H1 (cell line): ENCODE measurements around the gene PELO. TPM values are rescaled to one million over a fixed set of nuclear protein-coding genes. Genes with fewer than 3 reads are reported as not detected.

Source experiments
- CTCF ChIA-PET: fragments of 300-600 bp; sonication (Branson Sonifier 250); formaldehyde crosslinking; loops from one replicate; lab custom pipeline; 2021; ENCODE audit not compliant: partially characterized antibody; lab: Charles Lee
- POLR2A ChIA-PET: fragments of 300-600 bp; sonication (Branson Sonifier 250); formaldehyde crosslinking; loops from one replicate; lab custom pipeline; 2021; ENCODE audit warnings: inconsistent platforms; ENCODE audit not compliant: partially characterized antibody; lab: Charles Lee
- DNase-seq, 2 experiments: peaks; one replicate each; pipeline versions ENCODE4 v3.0.0 to v3.0.0-alpha.2; 2010 to 2022; ENCODE audit warnings: low spot score in 2 of 2, low read depth in 1 of 2, mixed read lengths in 1 of 2
- FAIRE-seq: peaks from 2 replicates; lab custom pipeline; 2011; peaks lifted over from hg19 to GRCh38; lab: Jason Lieb, UNC
- H2AFZ ChIP-seq: 2 replicates; pipeline ENCODE4 v1.8.1; 2012; ENCODE audit warnings: low read length, inconsistent platforms
- H2AK5ac ChIP-seq: 2 replicates; pipeline ENCODE4 v1.6.1; 2013; ENCODE audit warnings: low read depth, low read length
- H2BK120ac ChIP-seq: replicated peaks from 2 replicates; pipeline ENCODE3; 2013; ENCODE audit warnings: low read depth, low read length, inconsistent platforms
- H2BK12ac ChIP-seq: 2 replicates; pipeline ENCODE4 v1.6.1; 2013; ENCODE audit warnings: low read depth, low read length
- H2BK15ac ChIP-seq: 2 replicates; pipeline ENCODE4 v1.6.1; 2013; ENCODE audit warnings: low read length
- H2BK20ac ChIP-seq: 2 replicates; pipeline ENCODE4 v1.6.1; 2013; ENCODE audit warnings: low read length
- H2BK5ac ChIP-seq: 2 replicates; pipeline ENCODE4 v1.6.1; 2013; ENCODE audit warnings: low read depth, low read length
- H3K14ac ChIP-seq: 2 replicates; pipeline ENCODE4 v1.6.1; 2013; ENCODE audit warnings: inconsistent platforms; ENCODE audit not compliant: insufficient read length
- H3K18ac ChIP-seq: 2 replicates; pipeline ENCODE4 v1.6.1; 2013; ENCODE audit warnings: low read length; ENCODE audit errors: extremely low read depth
- H3K23ac ChIP-seq: 2 replicates; pipeline ENCODE4 v1.6.1; 2013; ENCODE audit warnings: inconsistent platforms; ENCODE audit not compliant: insufficient read length
- H3K23me2 ChIP-seq: 2 replicates; pipeline ENCODE4 v1.6.1; 2013; ENCODE audit warnings: low read depth, low read length
- H3K27ac ChIP-seq: 2 replicates; pipeline ENCODE4 v1.6.1; 2011; ENCODE audit warnings: low read depth, low read length, inconsistent platforms
- H3K27me3 ChIP-seq, 4 experiments: replicated peaks in 1 of 4; 1 replicate in 1 of 4; 2 replicates in 3 of 4; pipeline versions ENCODE4 v1.6.1 to v1.8.1; 2011 to 2013; ENCODE audit warnings: low read length in 3 of 4, mild to moderate bottlenecking in 3 of 4, inconsistent platforms in 2 of 4, mixed read lengths in 2 of 4, moderate library complexity in 1 of 4; ENCODE audit not compliant: control insufficient read depth in 3 of 4, insufficient read depth in 3 of 4; ENCODE audit errors: extremely low read depth in 1 of 4
- H3K36me3 ChIP-seq, 4 experiments: 2 replicates each; pipeline versions ENCODE4 v1.6.1 to v1.8.1; 2011 to 2013; ENCODE audit warnings: mild to moderate bottlenecking in 4 of 4, low read length in 3 of 4, moderate library complexity in 2 of 4, control low read depth in 1 of 4, inconsistent platforms in 1 of 4; ENCODE audit not compliant: insufficient read depth in 4 of 4, control insufficient read depth in 2 of 4
- H3K4ac ChIP-seq: replicated peaks from 2 replicates; pipeline ENCODE3; 2013; ENCODE audit warnings: low read length, low read depth, mixed read lengths, inconsistent platforms; ENCODE audit not compliant: insufficient read length
- H3K4me1 ChIP-seq, 4 experiments: replicated peaks in 1 of 4; 1 replicate in 1 of 4; 2 replicates in 3 of 4; pipeline versions ENCODE4 v1.6.1 to v1.8.1; 2011 to 2013; ENCODE audit warnings: low read length in 3 of 4, inconsistent platforms in 2 of 4, mixed read lengths in 1 of 4; ENCODE audit not compliant: insufficient read depth in 4 of 4, control insufficient read depth in 3 of 4
- H3K4me2 ChIP-seq, 2 experiments: 2 replicates each; pipeline versions ENCODE4 v1.6.1 to v1.8.1; 2011 to 2013; ENCODE audit warnings: low read depth in 2 of 2, low read length in 2 of 2, control low read depth in 1 of 2, inconsistent platforms in 1 of 2, mild to moderate bottlenecking in 1 of 2; ENCODE audit not compliant: insufficient read depth in 1 of 2
- H3K4me3 ChIP-seq, 4 experiments: fragments of 200-600, 300-600 bp in 1 of 4; sonication (generic), shearing (Covaris generic), sonication (Bioruptor Twin) in 1 of 4; 2 replicates each; pipeline versions ENCODE4 v1.5.1 to v1.8.1; 2011 to 2016; ENCODE audit warnings: low read length in 4 of 4, low read depth in 3 of 4, control low read depth in 2 of 4, inconsistent platforms in 2 of 4, mild to moderate bottlenecking in 2 of 4, mixed read lengths in 1 of 4, moderate library complexity in 1 of 4; ENCODE audit not compliant: insufficient read depth in 2 of 4; ENCODE audit errors: extremely low read depth in 1 of 4
- H3K56ac ChIP-seq: replicated peaks from 2 replicates; pipeline ENCODE3; 2013; ENCODE audit warnings: low read depth, mild to moderate bottlenecking, mixed read lengths, low read length, inconsistent platforms; ENCODE audit not compliant: insufficient read length
- H3K79me1 ChIP-seq: 2 replicates; pipeline ENCODE4 v1.6.1; 2013; ENCODE audit warnings: low read depth, low read length, control low read depth
- H3K79me2 ChIP-seq, 2 experiments: 2 replicates each; pipeline versions ENCODE4 v1.6.1 to v1.8.1; 2012 to 2013; ENCODE audit warnings: low read length in 2 of 2, mild to moderate bottlenecking in 2 of 2, inconsistent platforms in 1 of 2; ENCODE audit not compliant: insufficient read depth in 2 of 2, control insufficient read depth in 1 of 2
- H3K9ac ChIP-seq, 4 experiments: replicated peaks in 1 of 4; 1 replicate in 1 of 4; 2 replicates in 3 of 4; pipeline versions ENCODE4 v1.6.1 to v1.8.1; 2011 to 2013; ENCODE audit warnings: low read depth in 3 of 4, low read length in 3 of 4, control low read depth in 2 of 4, mild to moderate bottlenecking in 2 of 4, moderate library complexity in 2 of 4, inconsistent platforms in 1 of 4; ENCODE audit errors: extremely low read depth in 1 of 4
- H3K9me3 ChIP-seq, 2 experiments: 2 replicates each; pipeline versions ENCODE4 v1.6.1 to v1.8.1; 2012 to 2013; ENCODE audit warnings: mild to moderate bottlenecking in 2 of 2, moderate library complexity in 2 of 2, control low read depth in 1 of 2, inconsistent platforms in 1 of 2, low read depth in 1 of 2, low read length in 1 of 2, mixed read lengths in 1 of 2; ENCODE audit not compliant: insufficient read depth in 2 of 2
- H4K20me1 ChIP-seq, 2 experiments: replicated peaks in 1 of 2; 2 replicates each; pipeline versions ENCODE3 to v1.8.1; 2011 to 2013; ENCODE audit warnings: inconsistent platforms in 2 of 2, low read length in 2 of 2, mild to moderate bottlenecking in 1 of 2; ENCODE audit not compliant: insufficient read depth in 2 of 2, control insufficient read depth in 1 of 2
- H4K5ac ChIP-seq: 2 replicates; pipeline ENCODE4 v1.6.1; 2013; ENCODE audit warnings: low read length, low read depth, mixed read lengths, inconsistent platforms; ENCODE audit not compliant: insufficient read length
- H4K8ac ChIP-seq: 2 replicates; pipeline ENCODE4 v1.8.0; 2013; ENCODE audit warnings: mild to moderate bottlenecking, moderate library complexity, low read length, inconsistent platforms; ENCODE audit not compliant: insufficient read depth; ENCODE audit errors: extremely low read depth
- H4K91ac ChIP-seq: replicated peaks from 2 replicates; pipeline ENCODE3; 2013; ENCODE audit warnings: low read length, mixed read lengths, inconsistent platforms; ENCODE audit not compliant: insufficient read length
- FOSL1 ChIP-seq: IDR thresholded peaks from 2 replicates; pipeline ENCODE4 v1.6.1; 2011; ENCODE audit warnings: mild to moderate bottlenecking, low read depth, low read length, moderate library complexity; ENCODE audit not compliant: insufficient read depth
- TBP ChIP-seq: IDR thresholded peaks from 2 replicates; pipeline ENCODE4 v1.6.1; 2011; ENCODE audit warnings: low read depth, low read length, improper control_type of control experiment
- WGBS, 2 experiments: shearing (Covaris generic) in 1 of 2; methylation state at CpG; one replicate each; pipeline versions ENCODE4 v1.1.6 to v1.1.7; 2013 to 2015; ENCODE audit warnings: low lambda C conversion rate in 2 of 2, mixed read lengths in 2 of 2, inconsistent platforms in 1 of 2, low coverage in 1 of 2, missing lambda C conversion rate in 1 of 2; ENCODE audit not compliant: insufficient replicate concordance in 2 of 2, insufficient coverage in 1 of 2, insufficient read length in 1 of 2; ENCODE audit errors: extremely low coverage in 1 of 2, missing lambda C conversion rate in 1 of 2; 5-methylcytosine and 5-hydroxymethylcytosine counted together
- polyA plus RNA-seq, 7 experiments: library from polyadenylated mRNA; depleted of rRNA in 3 of 7; stranded (reverse) in 5 of 7; unstranded in 2 of 7; fragments of >200 nt in 5 of 7; fragments of 200-250 nt in 2 of 7; gene quantifications; 1 replicate in 5 of 7; 2 replicates in 1 of 7; 4 replicates in 1 of 7; pipeline versions ENCODE4 v1.2.1 to v1.2.3, GENCODE V29; 2011 to 2013; ENCODE audit warnings: missing spikeins in 2 of 7, mixed read lengths in 2 of 7
- total RNA-seq: library from RNA; stranded (reverse); fragmentation: NEBNext Ultra II Directional; extraction: Animal tissue kit (Norgen Biotek cat#: 25700); gene quantifications from 2 replicates; pipeline ENCODE4 v1.2.1, GENCODE V29; 2021

Gene PELO
- total and polyA plus RNA-seq, 2 of the 8 experiments (the other 6 are each of a cell fraction or from before 2014, with no cell fraction given), result 10.8 to 18.5 TPM

- no peak for FAIRE-seq
- POLR2A ChIA-PET, result interaction anchor here (0.6 kb wide), 1 partner anchor 28 kb away, joined by 3 read pairs; the partner anchor contains the start of genes ITGA1 and PELO
- no peak overlapping the region for H2BK20ac ChIP-seq
- no peak overlapping the region for H3K4me3 ChIP-seq
- H2AFZ ChIP-seq, result no peak overlapping the region
- no peak overlapping the region for H2BK120ac ChIP-seq
- H3K9me3 ChIP-seq, result no peaks in the 10 kb centered on the region
- CTCF ChIA-PET, result interaction anchor here (1.2 to 1.3 kb wide), 2 partner anchors 9 to 95 kb away, joined by 3 to 4 read pairs; no protein-coding TSS in a partner anchor
- no peak overlapping the region for H2BK5ac ChIP-seq
- no peak overlapping the region for H3K4ac ChIP-seq
- H2BK15ac ChIP-seq, result no peak overlapping the region
- H3K23me2 ChIP-seq, result no peaks in the 10 kb centered on the region; the same call in 1 of the 2 replicates
- H4K5ac ChIP-seq, result no peak overlapping the region
- no peak overlapping the region for H4K8ac ChIP-seq
- H3K27me3 ChIP-seq, result no peaks in the 10 kb centered on the region
- H3K23ac ChIP-seq, result no peak overlapping the region
- H3K4me2 ChIP-seq, result no peak overlapping the region
- H3K27ac ChIP-seq, result no peak overlapping the region
- no peaks in the 10 kb centered on the region for H3K36me3 ChIP-seq
- no peak overlapping the region for H3K18ac ChIP-seq
- no peak overlapping the region for H4K91ac ChIP-seq
- no peak overlapping the region for H2AK5ac ChIP-seq
- no peak overlapping the region for H3K9ac ChIP-seq
- H2BK12ac ChIP-seq, result no peak overlapping the region
- H3K79me2 ChIP-seq, result no peaks in the 10 kb centered on the region
- DNase-seq, result no peak
- no peak overlapping the region for H3K14ac ChIP-seq
- 94% methylated on average over 1 of the region's 1 CpG; no CpG with 5 or more reads in 1 of the 2 experiments for WGBS, 2 experiments
- H3K4me1 ChIP-seq, result no peaks in the 10 kb centered on the region
- H4K20me1 ChIP-seq, result no peaks in the 10 kb centered on the region
- H3K56ac ChIP-seq, result no peak overlapping the region
- H3K79me1 ChIP-seq, result no peaks in the 10 kb centered on the region
- TF ChIP-seq FOSL1 (no peak), TBP (no peak)
Observed at GRCh38 chr5:52759331-52759730, 28.4 kb upstream of the PELO start.
